SK-N-SH (cell line): ENCODE measurements around the gene OTOR.

ENCODE experiments used
- CHD2 ChIP-seq: fragments of 150-350 bp; IDR thresholded peaks from 2 replicates; pipeline ENCODE4 v1.6.1; 2018; ENCODE audit warnings: low read length; ENCODE audit not compliant: partially characterized antibody
- CTCF ChIP-seq: fragments of 200-600 bp; sonication (generic); IDR thresholded peaks from 2 replicates; pipeline ENCODE4 v1.6.1; 2017; ENCODE audit warnings: antibody characterized with exemption, mild to moderate bottlenecking, moderate library complexity
- EP300 ChIP-seq, 2 experiments: IDR thresholded peaks; 2 replicates each; pipeline versions ENCODE4 v1.4.0 to v1.6.1; 2012; ENCODE audit warnings: borderline replicate concordance in 1 of 2, low read depth in 1 of 2, low read length in 1 of 2
- MEF2A ChIP-seq: IDR thresholded peaks from 2 replicates; pipeline ENCODE4 v1.4.0; 2012; ENCODE audit warnings: low read depth, borderline replicate concordance
- MXI1 ChIP-seq: IDR thresholded peaks from 2 replicates; pipeline ENCODE4 v1.6.1; 2012; ENCODE audit warnings: mild to moderate bottlenecking, low read depth, low read length, improper control_type of control experiment
- RCOR1 ChIP-seq: fragments of 150-350 bp; IDR thresholded peaks from 2 replicates; pipeline ENCODE4 v1.6.1; 2017; ENCODE audit warnings: antibody characterized with exemption, low read length
- RXRA ChIP-seq: IDR thresholded peaks from 2 replicates; pipeline ENCODE4 v1.4.0; 2012; ENCODE audit warnings: low read depth, mild to moderate bottlenecking, borderline replicate concordance
- SMC3 ChIP-seq: IDR thresholded peaks from 2 replicates; pipeline ENCODE4 v1.6.1; 2012; ENCODE audit warnings: low read depth, low read length, improper control_type of control experiment

- no peak for TF ChIP-seq RXRA
- no peak for TF ChIP-seq CTCF
- no peak for TF ChIP-seq EP300 (IDR thresholded peaks at IDR 0.05; ENCODE audit: borderline replicate concordance in 1 of 2, low read depth in 1 of 2, low read length in 1 of 2)
- TF ChIP-seq RCOR1 = no peak
- no peak for TF ChIP-seq SMC3
- TF ChIP-seq MXI1 = no peak
- TF ChIP-seq MEF2A = no peak
- no peak for TF ChIP-seq CHD2
Observed at GRCh38 chr20:16714751-16715150, 33.4 kb upstream of the OTOR start.
